ENCODE data around the gene XRCC4. TPM values are rescaled to one million over a fixed set of nuclear protein-coding genes. Genes with fewer than 3 reads are reported as not detected.

XRCC4 gene
- total RNA-seq, 1 experiment from 2014 or later: 10.8 TPM

DNA sequence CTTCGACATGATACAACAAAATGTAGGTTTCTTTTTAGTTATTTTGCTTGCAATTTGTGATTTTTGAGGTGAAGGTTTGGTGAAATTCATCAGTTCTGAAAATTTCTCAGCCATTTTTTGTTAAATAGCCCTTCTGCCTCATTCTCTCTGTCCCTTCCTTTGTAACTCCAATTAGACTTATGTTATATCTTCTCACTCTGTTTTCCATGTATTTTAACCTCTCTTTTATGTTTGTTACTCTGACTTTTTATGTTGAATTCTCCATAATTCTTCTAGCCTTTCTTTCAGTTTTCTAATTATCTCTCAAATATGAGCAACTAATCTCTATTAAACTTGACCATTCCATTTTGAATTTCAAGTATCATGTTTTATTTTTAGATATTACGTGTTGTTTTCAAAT is 222.0 kb downstream of the XRCC4 start:
- H3K27me3 Mint-ChIP-seq (ENCODE audit: low read depth): no peaks in the 10 kb centered on the region
- no CpG with 5 or more reads among the region's 2 CpGs for WGBS (ENCODE audit: extremely low coverage, insufficient read length, low lambda C conversion rate)

More for the DNA sequence above, 222.0 kb downstream of the XRCC4 start:
- no peak for DNase-seq
- Histone ChIP-seq H3K9ac (ENCODE audit: extremely low read depth, insufficient read length, low read length) (no peak overlapping the region), H2BK15ac (ENCODE audit: low read depth, low read length) (no peak overlapping the region), H3K27me3 (ENCODE audit: insufficient read depth, low read length) (no peaks in the 10 kb centered on the region), H3K27ac (ENCODE audit: insufficient read length, low read depth, low read length) (no peak overlapping the region), H3K18ac (ENCODE audit: insufficient read length, low read depth, low read length) (no peak overlapping the region), H3T11ph (ENCODE audit: low read length) (no peak overlapping the region), H3K4ac (ENCODE audit: low read depth, low read length) (no peak overlapping the region), H3K79me1 (ENCODE audit: insufficient read depth, low read depth, low read length, poor library complexity, severe bottlenecking) (no peaks in the 10 kb centered on the region), H3K4me2 (ENCODE audit: insufficient read depth, insufficient read length, low read length) (no peak overlapping the region), H4K5ac (ENCODE audit: insufficient read length, low read depth, low read length) (no peak overlapping the region), H3K9me3 (ENCODE audit: control insufficient read depth, low read depth, low read length) (no peaks in the 10 kb centered on the region), H4K91ac (ENCODE audit: insufficient read length, low read depth, low read length) (no peak overlapping the region), H2BK12ac (ENCODE audit: insufficient read length, low read depth, low read length) (no peak overlapping the region), H4K8ac (replicated peaks; ENCODE audit: insufficient read length, low read depth, low read length) (no peak overlapping the region), H3K23me2 (ENCODE audit: insufficient read length, low read depth, low read length, poor library complexity, severe bottlenecking) (no peaks in the 10 kb centered on the region), H3K56ac (ENCODE audit: insufficient read length, low read depth, low read length) (no peak overlapping the region), H2BK120ac (ENCODE audit: low read depth, low read length, poor library complexity, severe bottlenecking) (no peak overlapping the region), H2BK20ac (ENCODE audit: low read depth, low read length, poor library complexity, severe bottlenecking) (no peak overlapping the region), H3K23ac (ENCODE audit: insufficient read length, low read depth, low read length) (no peak overlapping the region), H4K20me1 (ENCODE audit: control insufficient read depth, insufficient read depth, insufficient read length) (no peaks in the 10 kb centered on the region), H2BK5ac (ENCODE audit: insufficient read length, low read length) (no peak overlapping the region), H3K4me1 (ENCODE audit: insufficient read depth, low read length) (no peaks in the 10 kb centered on the region), H2AK5ac (ENCODE audit: insufficient read length, low read length) (no peak overlapping the region), H3K79me2 (ENCODE audit: insufficient read depth, low read length) (no peaks in the 10 kb centered on the region), H2AFZ (ENCODE audit: low read length) (no peak overlapping the region), H3K14ac (ENCODE audit: insufficient read depth, low read length) (no peak overlapping the region)
- TF ChIP-seq, protein P1, sequence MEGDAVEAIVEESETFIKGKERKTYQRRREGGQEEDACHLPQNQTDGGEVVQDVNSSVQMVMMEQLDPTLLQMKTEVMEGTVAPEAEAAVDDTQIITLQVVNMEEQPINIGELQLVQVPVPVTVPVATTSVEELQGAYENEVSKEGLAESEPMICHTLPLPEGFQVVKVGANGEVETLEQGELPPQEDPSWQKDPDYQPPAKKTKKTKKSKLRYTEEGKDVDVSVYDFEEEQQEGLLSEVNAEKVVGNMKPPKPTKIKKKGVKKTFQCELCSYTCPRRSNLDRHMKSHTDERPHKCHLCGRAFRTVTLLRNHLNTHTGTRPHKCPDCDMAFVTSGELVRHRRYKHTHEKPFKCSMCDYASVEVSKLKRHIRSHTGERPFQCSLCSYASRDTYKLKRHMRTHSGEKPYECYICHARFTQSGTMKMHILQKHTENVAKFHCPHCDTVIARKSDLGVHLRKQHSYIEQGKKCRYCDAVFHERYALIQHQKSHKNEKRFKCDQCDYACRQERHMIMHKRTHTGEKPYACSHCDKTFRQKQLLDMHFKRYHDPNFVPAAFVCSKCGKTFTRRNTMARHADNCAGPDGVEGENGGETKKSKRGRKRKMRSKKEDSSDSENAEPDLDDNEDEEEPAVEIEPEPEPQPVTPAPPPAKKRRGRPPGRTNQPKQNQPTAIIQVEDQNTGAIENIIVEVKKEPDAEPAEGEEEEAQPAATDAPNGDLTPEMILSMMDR (conservative IDR thresholded peaks at IDR 0.05): no peak
- H3K4me1 Mint-ChIP-seq: no peaks in the 10 kb centered on the region
- H3K36me3 Mint-ChIP-seq (ENCODE audit: insufficient read depth in 1 of 3, low read depth in 3 of 3): peaks cover 12 to 28% (median 15%) of the 10 kb centered on the region in 3 experiments
- H3K9me3 Mint-ChIP-seq: peaks cover 15 to 24% of the 10 kb centered on the region in 2 experiments
- no peak overlapping the region for H3K4me3 Mint-ChIP-seq
- no peak overlapping the region for H3K27ac Mint-ChIP-seq
